Loucy (cell line): Measurements from ENCODE around the gene USP25.
A peak's percentile ranks its signal among the peaks of the same experiment; 100 is the strongest.

ENCODE experiments used
- H2AFZ ChIP-seq: fragments of 200-600 bp; sonication (generic); 2 replicates; pipeline ENCODE4 v1.6.0; 2016; ENCODE audit warnings: antibody characterized with exemption, mild to moderate bottlenecking, low read length, moderate library complexity
- H3F3A ChIP-seq: fragments of 200-600 bp; 2 replicates; pipeline ENCODE4 v1.6.0; 2016; ENCODE audit warnings: antibody characterized with exemption, low read depth, mild to moderate bottlenecking
- H3K27me3 ChIP-seq: fragments of 200-600 bp; sonication (generic); 2 replicates; pipeline ENCODE4 v1.6.1; 2014; ENCODE audit warnings: low read length, mild to moderate bottlenecking; ENCODE audit not compliant: insufficient read depth, poor library complexity, severe bottlenecking
- H3K36me3 ChIP-seq: fragments of 200-600 bp; sonication (generic); 2 replicates; pipeline ENCODE4 v1.6.1; 2016; ENCODE audit warnings: low read length; ENCODE audit not compliant: insufficient read depth
- H3K4me1 ChIP-seq: fragments of 200-600 bp; sonication (generic); 2 replicates; pipeline ENCODE4 v1.5.1; 2014; ENCODE audit warnings: low read length, mild to moderate bottlenecking; ENCODE audit not compliant: insufficient read depth, poor library complexity, severe bottlenecking
- H3K4me2 ChIP-seq: fragments of 200-600 bp; sonication (generic); 2 replicates; pipeline ENCODE4 v1.6.0; 2014; ENCODE audit warnings: antibody characterized with exemption, low read length, low read depth, mild to moderate bottlenecking; ENCODE audit not compliant: poor library complexity, severe bottlenecking
- H3K4me3 ChIP-seq: fragments of 200-600 bp; sonication (generic); 2 replicates; pipeline ENCODE4 v1.5.1; 2014; ENCODE audit warnings: low read length, mild to moderate bottlenecking, mixed read lengths; ENCODE audit not compliant: poor library complexity, severe bottlenecking
- H3K79me2 ChIP-seq: fragments of 200-600 bp; sonication (generic); 2 replicates; pipeline ENCODE4 v1.6.1; 2014; ENCODE audit warnings: low read length; ENCODE audit not compliant: insufficient read depth
- H3K9ac ChIP-seq: fragments of 200-600 bp; sonication (generic); 2 replicates; pipeline ENCODE4 v1.6.0; 2014; ENCODE audit warnings: mild to moderate bottlenecking, low read depth, low read length, moderate library complexity; ENCODE audit not compliant: poor library complexity, severe bottlenecking
- H3K9me2 ChIP-seq: fragments of 200-600 bp; sonication (generic); replicated peaks from 2 replicates; pipeline ENCODE4 v1.6.1; 2016; ENCODE audit warnings: low read depth, low read length, mixed read lengths
- H3K9me3 ChIP-seq: fragments of 200-600 bp; sonication (generic); 2 replicates; pipeline ENCODE4 v1.6.1; 2014; ENCODE audit warnings: mild to moderate bottlenecking, antibody characterized with exemption, low read length, low read depth; ENCODE audit not compliant: insufficient read depth
- H4K20me1 ChIP-seq: fragments of 200-600 bp; sonication (generic); 2 replicates; pipeline ENCODE4 v1.6.0; 2014; ENCODE audit warnings: antibody characterized with exemption, low read length, mild to moderate bottlenecking; ENCODE audit not compliant: insufficient read depth, poor library complexity, severe bottlenecking
- EZH2phosphoT487 ChIP-seq: fragments of 200-600 bp; IDR thresholded peaks from 2 replicates; pipeline ENCODE4 v1.6.1; 2018; ENCODE audit warnings: antibody characterized with exemption, mild to moderate bottlenecking, moderate library complexity, borderline replicate concordance
- TF ChIP-seq, protein P1 (sequence below): fragments of 200-600 bp; sonication (generic); conservative IDR thresholded peaks from 2 replicates; pipeline ENCODE4 v1.5.1; 2014; ENCODE audit warnings: mild to moderate bottlenecking, antibody characterized with exemption, low read length

The USP25 gene

DNA sequence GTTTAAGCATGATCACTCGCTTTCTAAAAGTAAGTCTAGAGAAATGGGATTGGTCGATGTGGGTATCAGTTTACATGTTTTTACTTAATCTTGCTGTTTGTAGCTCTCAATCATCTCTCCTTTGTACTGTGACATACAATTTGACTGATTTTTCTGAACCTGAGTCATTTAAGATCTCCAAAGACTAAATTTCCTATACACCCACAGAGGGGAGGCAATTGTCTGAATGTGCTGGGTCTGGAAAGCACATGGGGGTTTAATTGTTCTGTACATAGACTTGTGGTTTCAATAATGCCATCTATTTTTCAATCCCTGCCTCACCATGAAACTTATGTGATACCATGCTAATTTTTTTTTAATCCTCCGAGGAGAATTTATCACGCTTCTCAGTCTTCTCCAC, 65.8 kb downstream of the USP25 start:
- H3K9me3 ChIP-seq = no peaks in the 10 kb centered on the region
- no peaks in the 10 kb centered on the region for H3F3A ChIP-seq
- no peaks in the 10 kb centered on the region for H3K9me2 ChIP-seq
- no peak overlapping the region for H3K4me3 ChIP-seq
- no peaks in the 10 kb centered on the region for H3K79me2 ChIP-seq
- no peak for TF ChIP-seq EZH2phosphoT487
- TF ChIP-seq, protein P1, sequence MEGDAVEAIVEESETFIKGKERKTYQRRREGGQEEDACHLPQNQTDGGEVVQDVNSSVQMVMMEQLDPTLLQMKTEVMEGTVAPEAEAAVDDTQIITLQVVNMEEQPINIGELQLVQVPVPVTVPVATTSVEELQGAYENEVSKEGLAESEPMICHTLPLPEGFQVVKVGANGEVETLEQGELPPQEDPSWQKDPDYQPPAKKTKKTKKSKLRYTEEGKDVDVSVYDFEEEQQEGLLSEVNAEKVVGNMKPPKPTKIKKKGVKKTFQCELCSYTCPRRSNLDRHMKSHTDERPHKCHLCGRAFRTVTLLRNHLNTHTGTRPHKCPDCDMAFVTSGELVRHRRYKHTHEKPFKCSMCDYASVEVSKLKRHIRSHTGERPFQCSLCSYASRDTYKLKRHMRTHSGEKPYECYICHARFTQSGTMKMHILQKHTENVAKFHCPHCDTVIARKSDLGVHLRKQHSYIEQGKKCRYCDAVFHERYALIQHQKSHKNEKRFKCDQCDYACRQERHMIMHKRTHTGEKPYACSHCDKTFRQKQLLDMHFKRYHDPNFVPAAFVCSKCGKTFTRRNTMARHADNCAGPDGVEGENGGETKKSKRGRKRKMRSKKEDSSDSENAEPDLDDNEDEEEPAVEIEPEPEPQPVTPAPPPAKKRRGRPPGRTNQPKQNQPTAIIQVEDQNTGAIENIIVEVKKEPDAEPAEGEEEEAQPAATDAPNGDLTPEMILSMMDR = no peak
- H3K4me1 ChIP-seq = peaks cover 11% of the 10 kb centered on the region
- no peak overlapping the region for H2AFZ ChIP-seq
- H3K27me3 ChIP-seq = no peaks in the 10 kb centered on the region
- H3K36me3 ChIP-seq = no peaks in the 10 kb centered on the region
- no peaks in the 10 kb centered on the region for H4K20me1 ChIP-seq
- H3K4me2 ChIP-seq = no peak overlapping the region
- no peak overlapping the region for H3K9ac ChIP-seq

DNA sequence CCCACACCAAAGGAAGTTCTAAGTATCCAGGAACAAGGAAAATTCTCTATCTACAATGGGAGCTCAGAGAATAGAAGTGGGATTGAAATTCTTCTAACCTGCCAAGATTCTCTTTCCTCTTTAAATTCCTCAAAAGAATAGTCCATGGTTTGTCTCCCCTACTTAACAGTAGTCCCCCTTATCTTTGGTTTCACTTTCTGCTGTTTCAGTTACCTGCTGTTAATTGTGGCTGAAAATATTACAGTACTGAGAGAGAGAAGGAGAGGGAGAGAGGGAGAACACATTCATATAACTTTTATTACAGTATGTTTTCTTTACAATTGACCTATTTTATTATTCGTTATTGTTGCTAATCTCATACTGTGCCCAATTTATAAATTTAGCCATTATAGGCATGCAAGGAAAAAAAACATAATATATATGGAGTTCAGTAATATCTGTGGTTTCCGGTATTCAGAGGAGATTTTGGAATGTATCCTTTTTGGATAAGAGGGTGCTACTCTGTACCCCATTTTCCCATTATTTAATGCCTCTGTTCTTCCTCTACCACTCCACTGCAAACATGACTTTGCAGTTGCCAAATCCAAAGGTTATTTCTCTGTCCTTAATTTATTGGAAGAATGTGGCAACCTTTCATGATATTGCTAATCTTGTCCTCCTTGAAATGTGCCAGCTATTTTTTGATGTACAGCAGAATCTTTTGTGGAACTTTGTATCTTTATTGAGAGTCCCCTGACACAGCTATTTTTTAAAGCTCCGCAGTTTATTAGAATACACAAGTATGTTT, 68.0 kb downstream of the USP25 start:
- H3K9me3 ChIP-seq = no peaks in the 10 kb centered on the region
- H2AFZ ChIP-seq = no peak overlapping the region
- no peak for TF ChIP-seq EZH2phosphoT487
- TF ChIP-seq, protein P1 = no peak
- no peak overlapping the region for H3K9ac ChIP-seq
- H3K27me3 ChIP-seq = no peaks in the 10 kb centered on the region
- no peaks in the 10 kb centered on the region for H4K20me1 ChIP-seq
- H3K4me1 ChIP-seq = peaks cover 11% of the 10 kb centered on the region
- H3K9me2 ChIP-seq = no peaks in the 10 kb centered on the region
- H3K36me3 ChIP-seq = no peaks in the 10 kb centered on the region
- peak overlapping the region; percentile 11 for H3K4me3 ChIP-seq
- peak overlapping the region; percentile 47 for H3K4me2 ChIP-seq
- H3K79me2 ChIP-seq = no peaks in the 10 kb centered on the region
- no peaks in the 10 kb centered on the region for H3F3A ChIP-seq

DNA sequence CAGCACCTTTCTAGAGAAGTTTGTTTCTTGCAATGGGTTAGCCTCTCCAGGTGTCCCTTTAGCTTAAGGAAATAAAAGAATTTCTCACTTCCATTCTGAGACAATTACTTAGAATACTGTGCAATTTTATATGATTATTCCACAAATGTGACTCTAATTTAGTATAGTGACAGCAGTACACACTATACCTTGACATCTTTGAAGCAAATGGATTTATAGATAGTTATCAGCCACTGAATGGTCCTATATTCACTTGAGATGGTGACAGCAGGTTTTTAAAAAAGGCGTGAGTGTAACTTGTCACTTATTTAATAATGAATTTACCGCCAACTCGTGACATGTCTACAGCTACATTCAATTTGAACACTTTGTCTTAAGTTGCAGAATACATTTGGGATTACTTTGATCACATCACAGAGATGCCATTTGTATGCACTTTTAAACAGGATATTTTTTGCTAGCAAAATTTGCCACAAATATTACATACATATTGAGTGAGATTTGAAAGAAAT, 71.6 kb downstream of the USP25 start:
- Histone ChIP-seq H3K9me2 (no peaks in the 10 kb centered on the region), H3K79me2 (no peaks in the 10 kb centered on the region), H3K27me3 (no peaks in the 10 kb centered on the region), H3K36me3 (no peaks in the 10 kb centered on the region; the same call in 1 of the 2 replicates), H3K9me3 (no peaks in the 10 kb centered on the region), H3K4me3 (no peak overlapping the region), H4K20me1 (no peaks in the 10 kb centered on the region), H2AFZ (no peak overlapping the region), H3K4me2 (no peak overlapping the region), H3K9ac (no peak overlapping the region), H3K4me1 (peaks cover 11% of the 10 kb centered on the region), H3F3A (no peaks in the 10 kb centered on the region)
- TF ChIP-seq, protein P1 = no peak
- no peak for TF ChIP-seq EZH2phosphoT487
